Measurements from ENCODE around the gene TMEM229B.

TMEM229B gene

GRCh38 chr14:67441672-67442071 lies 46.8 kb downstream of the TMEM229B start:
- Histone ChIP-seq H3K36me3 (replicated peaks) (no peaks in the 10 kb centered on the region), H3K27ac (no peak overlapping the region), H3K4me3 (ENCODE audit: low read depth, low read length) (no peak overlapping the region), H3K27me3 (replicated peaks) (no peaks in the 10 kb centered on the region)
- no peak for TF ChIP-seq CTCF (IDR thresholded peaks at IDR 0.05; ENCODE audit: low read depth, low read length, missing control alignments)
- in situ Hi-C loops (cut with HindIII; ENCODE audit: low pct_ligation_motif_present, low sequenced_read_pairs) = no loop called here
- no peak for DNase-seq

- Histone ChIP-seq H3K4me3 (ENCODE audit: low read depth, low read length) (no peak overlapping the region), H3K27ac (no peak overlapping the region), H3K27me3 (replicated peaks) (no peaks in the 10 kb centered on the region), H3K36me3 (replicated peaks) (no peaks in the 10 kb centered on the region)
- TF ChIP-seq CTCF (IDR thresholded peaks at IDR 0.05; ENCODE audit: low read depth, low read length, missing control alignments) = no peak
- in situ Hi-C loops (cut with HindIII; ENCODE audit: low pct_ligation_motif_present, low sequenced_read_pairs) = no loop called here
- no peak for DNase-seq
Measured at GRCh38 chr14:67441256-67441655, 47.3 kb downstream of the TMEM229B start.

- no peak for DNase-seq
- in situ Hi-C loops (cut with HindIII; ENCODE audit: low pct_ligation_motif_present, low sequenced_read_pairs) = no loop called here
- H3K27ac ChIP-seq = no peak overlapping the region
- no peak for TF ChIP-seq CTCF (IDR thresholded peaks at IDR 0.05; ENCODE audit: low read depth, low read length, missing control alignments)
- H3K4me3 ChIP-seq (ENCODE audit: low read depth, low read length) = no peak overlapping the region
- H3K27me3 ChIP-seq (replicated peaks) = no peaks in the 10 kb centered on the region
- H3K36me3 ChIP-seq (replicated peaks) = no peaks in the 10 kb centered on the region
Measured at GRCh38 chr14:67440513-67440912, 48.0 kb downstream of the TMEM229B start.

GRCh38 chr14:67438969-67439368 lies 49.6 kb downstream of the TMEM229B start:
- no peaks in the 10 kb centered on the region for H3K36me3 ChIP-seq (replicated peaks)
- H3K27me3 ChIP-seq (replicated peaks) = peaks cover 4% of the 10 kb centered on the region
- H3K27ac ChIP-seq = no peak overlapping the region
- H3K4me3 ChIP-seq (ENCODE audit: low read depth, low read length) = no peak overlapping the region
- TF ChIP-seq CTCF (IDR thresholded peaks at IDR 0.05; ENCODE audit: low read depth, low read length, missing control alignments) = no peak
- in situ Hi-C loops (cut with HindIII; ENCODE audit: low pct_ligation_motif_present, low sequenced_read_pairs) = no loop called here
- no peak for DNase-seq

GRCh38 chr14:67436006-67436866 lies 52.3 kb downstream of the TMEM229B start:
- Histone ChIP-seq H3K27ac (no peak overlapping the region), H3K36me3 (replicated peaks) (no peaks in the 10 kb centered on the region), H3K27me3 (replicated peaks) (peaks cover 4% of the 10 kb centered on the region), H3K4me3 (ENCODE audit: low read depth, low read length) (no peak overlapping the region)
- in situ Hi-C loops (cut with HindIII; ENCODE audit: low pct_ligation_motif_present, low sequenced_read_pairs) = no loop called here
- TF ChIP-seq CTCF (IDR thresholded peaks at IDR 0.05; ENCODE audit: low read depth, low read length, missing control alignments) = peak; percentile 1
- no peak for DNase-seq

- Histone ChIP-seq H3K36me3 (replicated peaks) (no peaks in the 10 kb centered on the region), H3K4me3 (ENCODE audit: low read depth, low read length) (no peak overlapping the region), H3K27me3 (replicated peaks) (peaks cover 4% of the 10 kb centered on the region)
Measured at GRCh38 chr14:67435603-67436002, 52.9 kb downstream of the TMEM229B start.

More at GRCh38 chr14:67435603-67436002, 52.9 kb downstream of the TMEM229B start:
- DNase-seq = no peak
- in situ Hi-C loops (cut with HindIII; ENCODE audit: low pct_ligation_motif_present, low sequenced_read_pairs) = no loop called here
- no peak overlapping the region for H3K27ac ChIP-seq
- no peak for TF ChIP-seq CTCF (IDR thresholded peaks at IDR 0.05; ENCODE audit: low read depth, low read length, missing control alignments)
